IMR-90 (cell line): ENCODE measurements around the gene C17orf50. TPM values are rescaled to one million over a fixed set of nuclear protein-coding genes. Genes with fewer than 3 reads are reported as not detected.

Experiments used
- ATAC-seq: fragments of 200-7000 bp; cut with Tn5 transposase; 2 replicates; pipeline ENCODE4 v1.9.1; 2020; ENCODE audit warnings: low read depth, mild to moderate bottlenecking, moderate library complexity
- BruUV-seq: library from RNA; stranded (reverse); fragments of 400-500 nt; replicated peaks from 2 replicates; lab custom pipeline; 2021; lab: Mats Ljungman, UMichigan
- CTCF ChIA-PET: fragments of 300-600 bp; formaldehyde crosslinking; extraction: SDS; loops from one replicate; lab custom pipeline; 2021; ENCODE audit warnings: antibody characterized with exemption; lab: Yijun Ruan, JAX
- POLR2A ChIA-PET: fragments of 300-600 bp; sonication (Branson Sonifier 250); formaldehyde crosslinking; loops from one replicate; lab custom pipeline; 2022; ENCODE audit warnings: antibody characterized with exemption; ENCODE audit not compliant: unreplicated experiment; lab: Charles Lee
- DNase-seq: peaks from one replicate; pipeline ENCODE4 v3.0.0; 2013
- H2AFZ ChIP-seq: replicated peaks from 2 replicates; pipeline ENCODE3; 2013; ENCODE audit warnings: low read length, mild to moderate bottlenecking; ENCODE audit not compliant: poor library complexity
- H2AK5ac ChIP-seq: 2 replicates; pipeline ENCODE4 v1.6.1; 2013; ENCODE audit warnings: low read depth, low read length, inconsistent platforms
- H2AK9ac ChIP-seq: replicated peaks from 2 replicates; pipeline ENCODE3; 2013; ENCODE audit warnings: mild to moderate bottlenecking, low read depth, low read length, moderate library complexity; ENCODE audit not compliant: poor library complexity
- H2BK120ac ChIP-seq: 2 replicates; pipeline ENCODE4 v1.6.1; 2013; ENCODE audit warnings: low read depth, low read length, inconsistent platforms
- H2BK15ac ChIP-seq: 3 replicates; pipeline ENCODE4 v1.6.1; 2013; ENCODE audit warnings: low read depth, low read length, inconsistent platforms
- H2BK20ac ChIP-seq: 2 replicates; pipeline ENCODE4 v1.6.1; 2013; ENCODE audit warnings: low read depth, mild to moderate bottlenecking, inconsistent platforms, low read length, moderate library complexity
- H2BK5ac ChIP-seq: 2 replicates; pipeline ENCODE4 v1.6.1; 2013; ENCODE audit warnings: mild to moderate bottlenecking, low read depth, low read length, inconsistent platforms; ENCODE audit not compliant: poor library complexity, severe bottlenecking
- H3K14ac ChIP-seq: replicated peaks from 2 replicates; pipeline ENCODE4 v1.6.1; 2013; ENCODE audit warnings: low read depth, low read length, inconsistent platforms
- H3K18ac ChIP-seq: 2 replicates; pipeline ENCODE4 v1.6.1; 2013; ENCODE audit warnings: low read depth, low read length, control low read depth
- H3K23ac ChIP-seq: 2 replicates; pipeline ENCODE4 v1.6.1; 2013; ENCODE audit warnings: low read depth, low read length, inconsistent platforms
- H3K27ac ChIP-seq: 2 replicates; pipeline ENCODE4 v1.5.1; 2013; ENCODE audit warnings: mild to moderate bottlenecking, control low read depth, low read length; ENCODE audit not compliant: insufficient read depth
- H3K27me3 ChIP-seq: 2 replicates; pipeline ENCODE4 v1.6.1; 2013; ENCODE audit warnings: low read length; ENCODE audit not compliant: control insufficient read depth, insufficient read depth
- H3K36me3 ChIP-seq: 2 replicates; pipeline ENCODE4 v1.6.1; 2013; ENCODE audit warnings: low read length, mixed read lengths; ENCODE audit not compliant: control insufficient read depth, insufficient read depth
- H3K4ac ChIP-seq: 2 replicates; pipeline ENCODE4 v1.6.1; 2013; ENCODE audit warnings: low read depth, low read length, inconsistent platforms
- H3K4me1 ChIP-seq: 2 replicates; pipeline ENCODE4 v1.6.1; 2013; ENCODE audit warnings: low read length, mixed read lengths; ENCODE audit not compliant: control insufficient read depth, insufficient read depth
- H3K4me2 ChIP-seq: 2 replicates; pipeline ENCODE4 v1.6.1; 2013; ENCODE audit warnings: low read depth, mild to moderate bottlenecking, control low read depth, low read length, moderate library complexity
- H3K4me3 ChIP-seq: 2 replicates; pipeline ENCODE4 v1.5.1; 2013; ENCODE audit warnings: low read depth, mild to moderate bottlenecking, control low read depth, low read length, moderate library complexity; ENCODE audit not compliant: insufficient read depth
- H3K56ac ChIP-seq: 2 replicates; pipeline ENCODE4 v1.6.1; 2013; ENCODE audit warnings: low read length, inconsistent platforms; ENCODE audit not compliant: insufficient read depth; ENCODE audit errors: extremely low read depth
- H3K79me1 ChIP-seq, 2 experiments: 2 replicates each; pipeline ENCODE4 v1.6.1; 2013; ENCODE audit warnings: low read length in 2 of 2, inconsistent platforms in 1 of 2, low read depth in 1 of 2
- H3K9ac ChIP-seq: 2 replicates; pipeline ENCODE4 v1.6.1; 2013; ENCODE audit warnings: low read depth, low read length, control low read depth
- H3K9me1 ChIP-seq: 2 replicates; pipeline ENCODE4 v1.6.1; 2013; ENCODE audit warnings: low read length, inconsistent platforms; ENCODE audit not compliant: insufficient read depth
- H3K9me3 ChIP-seq: 2 replicates; pipeline ENCODE4 v1.6.1; 2013; ENCODE audit warnings: low read length; ENCODE audit not compliant: control insufficient read depth, insufficient read depth
- H4K20me1 ChIP-seq: 2 replicates; pipeline ENCODE4 v1.6.1; 2013; ENCODE audit warnings: low read length, inconsistent platforms; ENCODE audit not compliant: insufficient read depth
- H4K5ac ChIP-seq: 2 replicates; pipeline ENCODE4 v1.6.1; 2013; ENCODE audit warnings: mild to moderate bottlenecking, low read depth, low read length, control low read depth
- H4K8ac ChIP-seq, 2 experiments: 2 replicates each; pipeline ENCODE4 v1.6.1; 2013; ENCODE audit warnings: low read depth in 2 of 2, low read length in 2 of 2, control low read depth in 1 of 2, inconsistent platforms in 1 of 2
- H4K91ac ChIP-seq: 2 replicates; pipeline ENCODE4 v1.6.1; 2013; ENCODE audit warnings: low read depth, low read length, inconsistent platforms; ENCODE audit not compliant: insufficient read depth
- BHLHE40 ChIP-seq: fragments of 150-350 bp; IDR thresholded peaks from 2 replicates; pipeline ENCODE4 v1.6.1; 2016; ENCODE audit warnings: mild to moderate bottlenecking, low read depth, low read length
- CEBPB ChIP-seq: IDR thresholded peaks from 2 replicates; pipeline ENCODE4 v1.6.1; 2012; ENCODE audit warnings: low read depth, low read length, improper control_type of control experiment
- CHD1 ChIP-seq: IDR thresholded peaks from 2 replicates; pipeline ENCODE4 v1.6.1; 2012; ENCODE audit warnings: low read depth, low read length, improper control_type of control experiment
- ELK1 ChIP-seq: fragments of 150-350 bp; IDR thresholded peaks from 2 replicates; pipeline ENCODE4 v1.6.1; 2016; ENCODE audit warnings: low read depth, mild to moderate bottlenecking, low read length, moderate library complexity, borderline replicate concordance
- FOS ChIP-seq: fragments of 150-350 bp; IDR thresholded peaks from 2 replicates; pipeline ENCODE4 v1.6.1; 2016; ENCODE audit warnings: low read depth, low read length
- MAFK ChIP-seq: IDR thresholded peaks from 2 replicates; pipeline ENCODE4 v1.6.1; 2012; ENCODE audit warnings: low read depth, low read length, improper control_type of control experiment
- MAZ ChIP-seq: IDR thresholded peaks from 2 replicates; pipeline ENCODE4 v1.6.1; 2012; ENCODE audit warnings: low read depth, mild to moderate bottlenecking, low read length, improper control_type of control experiment, moderate library complexity, borderline replicate concordance
- MXI1 ChIP-seq: IDR thresholded peaks from 2 replicates; pipeline ENCODE4 v1.6.1; 2012; ENCODE audit warnings: low read depth, mild to moderate bottlenecking, low read length, moderate library complexity, borderline replicate concordance
- NFE2L2 ChIP-seq: fragments of 150-350 bp; IDR thresholded peaks from 2 replicates; pipeline ENCODE4 v1.6.1; 2016; ENCODE audit warnings: low read depth, mild to moderate bottlenecking, low read length
- POLR2A ChIP-seq: IDR thresholded peaks from 2 replicates; pipeline ENCODE4 v1.6.1; 2012; ENCODE audit warnings: mild to moderate bottlenecking, low read depth, low read length
- RCOR1 ChIP-seq: IDR thresholded peaks from 2 replicates; pipeline ENCODE4 v1.6.1; 2012; ENCODE audit warnings: mild to moderate bottlenecking, low read length, improper control_type of control experiment; ENCODE audit not compliant: insufficient replicate concordance
- RFX5 ChIP-seq: IDR thresholded peaks from 2 replicates; pipeline ENCODE4 v1.8.0; 2012; ENCODE audit warnings: low read depth, mild to moderate bottlenecking, low read length, moderate library complexity
- SMC3 ChIP-seq: fragments of 150-350 bp; IDR thresholded peaks from 2 replicates; pipeline ENCODE4 v1.6.1; 2016; ENCODE audit warnings: low read depth, mild to moderate bottlenecking, antibody characterized with exemption, low read length, moderate library complexity
- WGBS, 2 experiments: methylation state at CpG; one replicate each; pipeline versions ENCODE4 v1.1.5 to v1.1.7; 2013; ENCODE audit warnings: missing lambda C conversion rate in 2 of 2; ENCODE audit not compliant: insufficient read length in 1 of 2; ENCODE audit errors: extremely low coverage in 2 of 2; 5-methylcytosine and 5-hydroxymethylcytosine counted together
- dilution Hi-C: fragments of 300-500 bp; cut with HindIII; formaldehyde crosslinking; loops from one replicate; pipeline ENCODE4 v1.14.3; 2018; ENCODE audit warnings: low sequenced_read_pairs; ENCODE audit not compliant: unreplicated experiment
- in situ Hi-C: fragments of 300-500 bp; cut with MboI; formaldehyde crosslinking; loops from 3 replicates; pipeline ENCODE4 v1.14.3; 2019; ENCODE audit warnings: low sequenced_read_pairs, inconsistent platforms, mixed read lengths
- intact Hi-C: fragments of 100-400 bp; cut with micrococcal nuclease; formaldehyde crosslinking; loops from 2 replicates; pipeline ENCODE4 v1.10.0; 2022
- polyA plus RNA-seq, 3 experiments: library from polyadenylated mRNA; depleted of rRNA; stranded (reverse); fragments of >200 nt; gene quantifications; 2 replicates each; pipeline ENCODE4 v1.2.3, GENCODE V29; 2012; ENCODE audit warnings: low replicate concordance in 1 of 3
- total RNA-seq: library from RNA; depleted of rRNA; stranded (reverse); fragments of >200 nt; gene quantifications from 2 replicates; pipeline ENCODE4 v1.2.3, GENCODE V29; 2012
- TF ChIP-seq, protein P1 (sequence below): conservative IDR thresholded peaks from 2 replicates; pipeline ENCODE4 v1.5.1; 2012; ENCODE audit warnings: mild to moderate bottlenecking, low read depth, low read length, improper control_type of control experiment
- TF ChIP-seq, protein P2 (sequence below): fragments of 150-350 bp; IDR thresholded peaks from 2 replicates; pipeline ENCODE4 v1.6.1; 2017; ENCODE audit warnings: mild to moderate bottlenecking, antibody characterized with exemption, low read length, low read depth

Gene C17orf50
- total and polyA plus RNA-seq, 2 of the 4 experiments (the other 2 are of a cell fraction): not detected

DNA sequence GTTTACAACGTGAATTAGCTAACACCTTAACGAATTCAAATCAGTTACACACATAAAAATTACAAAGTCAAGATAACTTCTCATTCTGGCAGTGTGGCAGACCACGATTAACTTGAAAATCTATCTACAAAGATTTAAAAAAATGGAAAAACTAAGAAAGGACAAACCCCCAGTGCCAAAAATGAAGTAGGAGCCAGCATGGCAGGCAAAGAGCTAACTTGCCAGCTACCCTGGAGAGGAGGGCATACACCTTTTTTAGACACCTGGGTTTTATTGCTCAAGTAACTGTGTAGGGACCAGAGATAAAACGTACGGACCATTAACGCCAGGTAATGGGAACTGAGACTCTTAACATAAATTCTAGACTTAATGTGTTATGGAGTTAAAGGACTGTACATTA lies 51.1 kb downstream of the C17orf50 start:
- no peak overlapping the region for H3K4ac ChIP-seq
- H4K5ac ChIP-seq: no peak overlapping the region
- in situ Hi-C loops: no loop called here
- H3K9me1 ChIP-seq: peaks cover 16% of the 10 kb centered on the region
- H3K9ac ChIP-seq: no peak overlapping the region
- no peak overlapping the region for H2BK5ac ChIP-seq
- no peak overlapping the region for H4K8ac ChIP-seq
- no peak for ATAC-seq
- TF ChIP-seq MXI1: no peak
- no peak for TF ChIP-seq ELK1
- no peak for TF ChIP-seq MAFK
- TF ChIP-seq CHD1: no peak
- TF ChIP-seq CEBPB: no peak
- TF ChIP-seq BHLHE40: no peak
- TF ChIP-seq POLR2A: no peak
- no peak for TF ChIP-seq MAZ
- TF ChIP-seq, protein P1, sequence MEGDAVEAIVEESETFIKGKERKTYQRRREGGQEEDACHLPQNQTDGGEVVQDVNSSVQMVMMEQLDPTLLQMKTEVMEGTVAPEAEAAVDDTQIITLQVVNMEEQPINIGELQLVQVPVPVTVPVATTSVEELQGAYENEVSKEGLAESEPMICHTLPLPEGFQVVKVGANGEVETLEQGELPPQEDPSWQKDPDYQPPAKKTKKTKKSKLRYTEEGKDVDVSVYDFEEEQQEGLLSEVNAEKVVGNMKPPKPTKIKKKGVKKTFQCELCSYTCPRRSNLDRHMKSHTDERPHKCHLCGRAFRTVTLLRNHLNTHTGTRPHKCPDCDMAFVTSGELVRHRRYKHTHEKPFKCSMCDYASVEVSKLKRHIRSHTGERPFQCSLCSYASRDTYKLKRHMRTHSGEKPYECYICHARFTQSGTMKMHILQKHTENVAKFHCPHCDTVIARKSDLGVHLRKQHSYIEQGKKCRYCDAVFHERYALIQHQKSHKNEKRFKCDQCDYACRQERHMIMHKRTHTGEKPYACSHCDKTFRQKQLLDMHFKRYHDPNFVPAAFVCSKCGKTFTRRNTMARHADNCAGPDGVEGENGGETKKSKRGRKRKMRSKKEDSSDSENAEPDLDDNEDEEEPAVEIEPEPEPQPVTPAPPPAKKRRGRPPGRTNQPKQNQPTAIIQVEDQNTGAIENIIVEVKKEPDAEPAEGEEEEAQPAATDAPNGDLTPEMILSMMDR: no peak
- no peak for TF ChIP-seq FOS
- TF ChIP-seq RCOR1: no peak
- TF ChIP-seq, protein P2, sequence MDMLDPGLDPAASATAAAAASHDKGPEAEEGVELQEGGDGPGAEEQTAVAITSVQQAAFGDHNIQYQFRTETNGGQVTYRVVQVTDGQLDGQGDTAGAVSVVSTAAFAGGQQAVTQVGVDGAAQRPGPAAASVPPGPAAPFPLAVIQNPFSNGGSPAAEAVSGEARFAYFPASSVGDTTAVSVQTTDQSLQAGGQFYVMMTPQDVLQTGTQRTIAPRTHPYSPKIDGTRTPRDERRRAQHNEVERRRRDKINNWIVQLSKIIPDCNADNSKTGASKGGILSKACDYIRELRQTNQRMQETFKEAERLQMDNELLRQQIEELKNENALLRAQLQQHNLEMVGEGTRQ: no peak
- no peak for TF ChIP-seq NFE2L2
- no peak for TF ChIP-seq RFX5
- no peak for TF ChIP-seq SMC3
- peaks cover 60% of the 10 kb centered on the region for H4K20me1 ChIP-seq
- no peak overlapping the region for H2AFZ ChIP-seq
- DNase-seq: no peak
- H3K27ac ChIP-seq: no peak overlapping the region
- H3K27me3 ChIP-seq: no peaks in the 10 kb centered on the region
- H3K56ac ChIP-seq: no peak overlapping the region
- WGBS, 2 experiments: no CpG with 5 or more reads among the region's 6 CpGs
- H3K23ac ChIP-seq: peak overlapping the region; percentile 35; the same call in 1 of the 2 replicates
- H3K4me3 ChIP-seq: no peak overlapping the region
- H3K9me3 ChIP-seq: no peaks in the 10 kb centered on the region
- ChIA-PET CTCF (interaction anchor here (2.9 kb wide), 1 partner anchor 48 kb away, joined by 7 read pairs; no protein-coding TSS in a partner anchor), POLR2A (no interaction called here)
- no peak overlapping the region for H2BK120ac ChIP-seq
- H3K14ac ChIP-seq: no peak overlapping the region
- peaks cover 0 to 44% of the 10 kb centered on the region in 2 experiments; a peak in 3 of 4 replicates for H3K79me1 ChIP-seq
- no peak overlapping the region for H2AK9ac ChIP-seq
- no peak overlapping the region for H2AK5ac ChIP-seq
- intact Hi-C loops: no loop called here
- no peak overlapping the region for H3K18ac ChIP-seq
- H3K4me1 ChIP-seq: peaks cover 7% of the 10 kb centered on the region
- no TSS peak for BruUV-seq
- dilution Hi-C loops: no loop called here
- H3K36me3 ChIP-seq: 0 out of 2 replicates have a peak, but pooled peaks cover 4% of the 10 kb centered on the region
- no peak overlapping the region for H2BK20ac ChIP-seq
- no peak overlapping the region for H2BK15ac ChIP-seq
- no peak overlapping the region for H3K4me2 ChIP-seq
- H4K91ac ChIP-seq: no peak overlapping the region
